LNCaP clone FGC (cell line): ENCODE measurements around the gene GP1BA.

ENCODE experiments used
- DNase-seq: peaks from one replicate; pipeline ENCODE4 v3.0.0-alpha.2; 2011; ENCODE audit warnings: low read depth
- H3K4me3 ChIP-seq: 2 replicates; pipeline ENCODE4 v1.5.1; 2011; ENCODE audit warnings: mild to moderate bottlenecking, low read depth, low read length, control low read depth
- TF ChIP-seq, protein P1 (sequence below): IDR thresholded peaks from 2 replicates; pipeline ENCODE4 v1.5.1; 2012; ENCODE audit warnings: mild to moderate bottlenecking; ENCODE audit not compliant: control insufficient read depth, insufficient read depth; ENCODE audit errors: extremely low read depth

The GP1BA gene

DNA sequence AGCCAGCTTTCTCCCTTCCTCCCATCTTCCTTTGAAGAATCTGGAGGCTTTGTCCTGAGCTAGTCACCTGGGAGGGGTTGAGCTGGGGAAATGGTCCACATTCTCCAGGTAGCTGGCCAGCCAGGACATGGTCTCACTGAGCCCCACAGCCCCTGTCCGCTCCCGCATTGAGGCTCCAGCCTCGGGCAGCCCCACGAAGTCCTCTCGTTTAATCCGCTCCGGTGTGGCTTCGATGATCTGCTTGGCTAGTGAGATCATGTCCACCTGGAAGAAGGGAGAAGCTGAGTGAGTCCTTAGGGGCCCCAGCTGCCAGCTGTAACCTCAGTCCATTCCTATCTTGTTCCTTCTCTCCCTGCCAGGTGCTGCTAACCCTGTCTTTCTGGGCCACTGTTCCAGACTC, 38.2 kb downstream of the GP1BA start:
- H3K4me3 ChIP-seq: no peak overlapping the region
- no peak for DNase-seq
- TF ChIP-seq, protein P1, sequence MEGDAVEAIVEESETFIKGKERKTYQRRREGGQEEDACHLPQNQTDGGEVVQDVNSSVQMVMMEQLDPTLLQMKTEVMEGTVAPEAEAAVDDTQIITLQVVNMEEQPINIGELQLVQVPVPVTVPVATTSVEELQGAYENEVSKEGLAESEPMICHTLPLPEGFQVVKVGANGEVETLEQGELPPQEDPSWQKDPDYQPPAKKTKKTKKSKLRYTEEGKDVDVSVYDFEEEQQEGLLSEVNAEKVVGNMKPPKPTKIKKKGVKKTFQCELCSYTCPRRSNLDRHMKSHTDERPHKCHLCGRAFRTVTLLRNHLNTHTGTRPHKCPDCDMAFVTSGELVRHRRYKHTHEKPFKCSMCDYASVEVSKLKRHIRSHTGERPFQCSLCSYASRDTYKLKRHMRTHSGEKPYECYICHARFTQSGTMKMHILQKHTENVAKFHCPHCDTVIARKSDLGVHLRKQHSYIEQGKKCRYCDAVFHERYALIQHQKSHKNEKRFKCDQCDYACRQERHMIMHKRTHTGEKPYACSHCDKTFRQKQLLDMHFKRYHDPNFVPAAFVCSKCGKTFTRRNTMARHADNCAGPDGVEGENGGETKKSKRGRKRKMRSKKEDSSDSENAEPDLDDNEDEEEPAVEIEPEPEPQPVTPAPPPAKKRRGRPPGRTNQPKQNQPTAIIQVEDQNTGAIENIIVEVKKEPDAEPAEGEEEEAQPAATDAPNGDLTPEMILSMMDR: no peak

DNA sequence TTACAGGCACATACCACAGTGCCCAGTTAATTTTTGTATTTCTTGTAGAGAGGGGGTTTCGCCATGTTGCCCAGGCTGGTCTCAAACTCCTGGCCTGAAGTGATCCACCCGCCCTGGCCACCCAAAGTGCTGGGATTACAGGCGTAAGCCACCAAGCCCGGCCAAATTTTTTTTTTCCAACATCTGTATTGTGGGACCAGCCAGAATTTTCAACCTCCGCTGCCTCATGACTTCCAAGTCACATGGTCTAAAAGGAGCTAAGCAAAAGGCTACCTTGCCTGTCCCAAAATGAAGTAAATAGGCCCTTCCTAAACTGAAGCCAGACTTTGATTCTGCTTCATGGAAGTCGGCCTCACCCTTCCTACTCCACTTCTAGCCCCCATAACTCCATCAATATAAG, 39.7 kb downstream of the GP1BA start:
- H3K4me3 ChIP-seq: no peak overlapping the region
- DNase-seq: no peak
- TF ChIP-seq, protein P1: no peak

DNA sequence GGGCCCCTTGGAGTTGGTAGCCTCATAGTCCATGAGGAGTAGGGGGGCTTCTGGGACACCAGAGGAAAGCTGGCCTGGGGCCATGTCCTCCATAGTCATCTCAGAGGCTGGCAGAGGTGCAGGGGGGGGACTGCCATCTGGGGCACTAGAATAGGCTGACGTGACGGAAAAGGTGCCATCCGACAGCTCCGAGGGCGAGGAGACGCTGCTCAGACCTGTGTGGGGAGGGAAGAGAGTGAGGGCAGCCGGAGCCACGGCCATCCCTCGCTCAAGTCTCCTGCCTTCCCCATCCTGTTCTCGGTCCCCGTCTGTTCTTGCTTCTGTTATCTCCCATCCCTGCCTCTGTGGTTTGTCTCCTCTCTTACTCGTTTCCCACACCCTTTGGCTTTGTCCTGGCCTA, 40.2 kb downstream of the GP1BA start:
- H3K4me3 ChIP-seq: no peak overlapping the region
- no peak for DNase-seq
- TF ChIP-seq, protein P1: no peak

DNA sequence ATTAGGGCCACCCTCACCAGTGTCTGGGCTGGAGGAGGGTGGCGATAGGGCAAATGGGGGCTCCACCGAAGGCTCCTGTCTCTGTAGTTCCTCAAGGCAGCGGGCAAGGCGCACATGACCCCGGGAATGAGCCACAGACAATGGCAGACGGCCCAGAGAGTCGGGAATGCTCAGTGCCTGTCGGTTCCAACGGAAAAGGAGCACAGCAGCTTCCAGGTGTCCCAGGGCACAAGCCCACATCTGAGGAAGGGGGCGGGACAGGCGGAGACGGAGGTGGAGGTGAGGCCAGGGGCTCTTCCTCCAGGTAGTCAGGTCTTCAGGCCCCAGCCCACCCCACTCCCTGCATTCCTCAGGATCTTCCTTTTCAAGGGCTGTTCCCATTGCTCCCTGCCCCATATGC, 40.7 kb downstream of the GP1BA start:
- TF ChIP-seq, protein P1: no peak
- no peak for DNase-seq
- no peak overlapping the region for H3K4me3 ChIP-seq

DNA sequence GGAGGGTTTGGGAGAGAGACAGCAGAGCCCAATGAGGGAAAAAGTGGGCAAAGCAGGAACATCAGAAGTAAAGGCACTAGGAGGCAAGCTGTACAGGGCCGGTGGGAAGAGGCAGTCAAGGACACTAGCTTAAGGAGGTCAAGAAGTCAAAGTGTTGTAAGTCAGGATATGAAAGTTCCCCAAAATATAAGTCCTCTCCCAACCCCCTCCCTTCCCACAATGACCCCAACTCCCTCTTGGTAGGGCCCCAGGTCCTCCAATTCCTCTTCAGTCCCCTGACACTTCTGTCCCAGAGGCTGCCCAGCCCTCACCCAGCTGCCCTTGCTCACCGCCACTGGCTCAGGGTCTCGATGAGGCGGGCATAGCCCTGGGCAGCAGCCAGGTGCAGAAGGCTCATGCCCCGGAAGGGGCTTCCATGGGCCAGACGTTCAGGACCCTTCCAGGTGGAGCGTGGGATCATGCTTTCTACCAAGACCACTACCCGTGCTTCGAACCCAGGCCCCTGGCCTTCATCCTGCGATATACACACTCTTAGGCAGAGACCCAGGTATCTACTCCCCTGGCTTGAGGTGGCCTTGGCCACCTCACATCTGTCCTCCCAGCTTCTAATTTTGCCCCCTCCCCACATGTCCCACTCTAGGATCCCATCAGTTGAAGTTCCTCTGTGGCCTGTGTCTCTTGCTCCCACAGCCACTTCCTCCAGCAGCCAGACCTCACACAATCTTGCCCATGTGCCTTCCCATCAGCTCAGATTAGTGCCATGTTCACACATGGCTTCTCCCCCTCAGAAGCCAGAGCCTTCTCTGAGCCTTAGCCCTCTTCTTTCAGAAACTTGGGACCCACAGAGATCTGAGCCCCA, 41.4 kb downstream of the GP1BA start:
- TF ChIP-seq, protein P1: no peak
- no peak overlapping the region for H3K4me3 ChIP-seq
- no peak for DNase-seq

DNA sequence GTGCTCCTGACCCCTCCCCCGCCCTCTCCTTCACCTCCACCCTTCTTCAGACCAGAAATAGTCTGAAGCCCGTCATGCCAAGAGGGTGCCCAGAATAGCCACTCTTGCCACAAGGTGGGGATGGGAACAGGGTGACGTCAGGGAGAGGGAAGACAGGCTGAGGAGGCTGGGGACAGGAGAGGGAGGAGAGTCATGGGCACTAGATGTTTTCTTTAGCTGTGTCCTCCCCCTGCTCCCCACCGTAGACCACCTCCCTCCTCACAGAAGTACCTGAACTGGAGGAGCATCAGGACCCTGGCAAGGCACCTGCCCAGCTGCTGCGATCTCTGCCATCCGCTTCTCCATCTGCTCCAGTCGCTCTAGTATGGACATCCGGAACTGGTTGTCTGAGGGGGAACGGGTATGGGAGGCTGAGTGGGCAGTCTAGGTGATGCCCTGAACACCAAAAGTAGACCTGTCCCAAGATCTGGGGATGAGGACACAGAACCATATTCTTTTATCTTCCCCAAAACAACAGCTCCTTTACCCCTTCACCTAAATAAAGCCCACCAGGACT, 42.1 kb downstream of the GP1BA start:
- DNase-seq: no peak
- TF ChIP-seq, protein P1: no peak
- no peak overlapping the region for H3K4me3 ChIP-seq
